HG03060 (cell line): ENCODE measurements around the gene COL9A3.
"Not testable (repeated sequence)": the region's sequence is repeated elsewhere in the genome, so short reads cannot be mapped to it uniquely, and the experiment has no call there.

ENCODE experiments used
- ATAC-seq: cut with Tn5 transposase; IDR thresholded peaks from one replicate; pipeline ENCODE4 v1.9.1; 2021; ENCODE audit warnings: low read depth, moderate number of reproducible peaks; ENCODE audit not compliant: unreplicated experiment

The COL9A3 gene

GRCh38 chr20:62850333-62850974, 33.6 kb downstream of the COL9A3 start:
- no peak for ATAC-seq

GRCh38 chr20:62852196-62852595, 35.3 kb downstream of the COL9A3 start:
- ATAC-seq, result no peak

- no peak for ATAC-seq
Measured at GRCh38 chr20:62852841-62853240, 36.0 kb downstream of the COL9A3 start.

GRCh38 chr20:62853304-62853703, 36.5 kb downstream of the COL9A3 start:
- not testable (repeated sequence) for ATAC-seq

- ATAC-seq, result no peak
Measured at GRCh38 chr20:62854121-62854520, 37.3 kb downstream of the COL9A3 start.

- no peak for ATAC-seq
Measured at GRCh38 chr20:62855120-62855519, 38.3 kb downstream of the COL9A3 start.

- ATAC-seq, result no peak
Measured at GRCh38 chr20:62856931-62857619, 40.2 kb downstream of the COL9A3 start.

GRCh38 chr20:62858058-62858830, 41.4 kb downstream of the COL9A3 start:
- no peak for ATAC-seq

GRCh38 chr20:62859721-62860120, 42.9 kb downstream of the COL9A3 start:
- no peak for ATAC-seq

GRCh38 chr20:62860391-62860923, 43.6 kb downstream of the COL9A3 start:
- no peak for ATAC-seq

GRCh38 chr20:62860924-62861691, 44.3 kb downstream of the COL9A3 start:
- ATAC-seq, result no peak

- no peak for ATAC-seq
Measured at GRCh38 chr20:62861726-62862336, 45.0 kb downstream of the COL9A3 start, which contains the start of gene TCFL5. TCFL5 (minus strand) TSS chr20:62861822; CDS start chr20:62861670, 152 bp downstream.

GRCh38 chr20:62864207-62864606, 47.4 kb downstream of the COL9A3 start:
- ATAC-seq, result no peak

- no peak for ATAC-seq
Measured at GRCh38 chr20:62872184-62872847, 55.5 kb downstream of the COL9A3 start.

- no peak for ATAC-seq
Measured at GRCh38 chr20:62872862-62873261, 56.0 kb downstream of the COL9A3 start.

GRCh38 chr20:62873280-62873679, 56.4 kb downstream of the COL9A3 start:
- ATAC-seq, result no peak

- not testable (repeated sequence) for ATAC-seq
Measured at GRCh38 chr20:62873681-62874031, 56.8 kb downstream of the COL9A3 start.

- no peak for ATAC-seq
Measured at GRCh38 chr20:62874964-62875344, 58.1 kb downstream of the COL9A3 start.
